Stimulated activated CD4-positive, alpha-beta T cell treated with anti-CD3 and anti-CD28 coated beads, Interleukin-1b, Interleukin-23, amount 100 ng/mL, for 48 hours (primary cell): ENCODE data around the gene HES5.
A peak's percentile ranks its signal among the peaks of the same experiment; 100 is the strongest.

Source experiments
- DNase-seq: peaks from one replicate; pipeline ENCODE4 v3.0.0-alpha.2; 2020

HES5 gene

GRCh38 chr1:2530513-2531361, 674 bp upstream of the HES5 start:
- no peak for DNase-seq

DNA sequence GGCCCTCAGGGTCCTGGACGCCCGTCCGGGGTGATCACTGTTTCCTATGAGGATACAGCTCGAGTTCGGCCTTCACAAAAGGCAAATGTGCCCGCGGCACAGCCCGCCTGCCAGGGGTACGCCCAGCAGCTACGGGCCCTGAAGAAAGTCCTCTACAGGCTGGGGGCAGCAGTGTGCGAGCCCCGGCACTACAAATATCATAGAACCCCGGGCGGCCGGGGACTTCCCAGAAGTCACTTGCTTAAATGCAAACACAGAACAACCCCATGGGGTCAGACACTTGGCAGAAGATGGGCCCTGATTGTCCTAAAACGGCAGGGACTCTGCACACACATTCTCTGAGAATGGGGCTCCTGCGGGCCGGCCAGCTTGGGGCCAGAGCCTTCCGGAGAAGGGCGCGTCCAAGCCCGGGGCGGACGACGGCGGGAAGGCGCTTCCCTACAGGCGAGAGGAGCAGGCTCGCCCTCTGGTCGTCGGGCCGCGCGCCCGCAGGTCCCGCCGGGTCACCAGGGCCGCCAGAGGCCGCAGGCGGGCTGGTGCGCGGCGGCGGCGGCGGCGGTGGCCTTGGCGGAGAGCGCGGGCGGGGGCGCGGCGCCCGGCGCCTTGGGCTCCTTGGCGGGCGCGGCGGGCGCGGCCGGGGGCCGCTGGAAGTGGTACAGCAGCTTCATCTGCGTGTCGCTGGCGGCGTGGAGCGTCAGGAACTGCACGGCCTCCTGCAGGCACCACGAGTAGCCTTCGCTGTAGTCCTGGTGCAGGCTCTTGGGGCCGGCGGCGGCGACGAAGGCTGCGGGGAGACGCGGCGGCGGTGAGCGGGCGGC, 888 bp downstream of the HES5 start:
- DNase-seq, result no peak

DNA sequence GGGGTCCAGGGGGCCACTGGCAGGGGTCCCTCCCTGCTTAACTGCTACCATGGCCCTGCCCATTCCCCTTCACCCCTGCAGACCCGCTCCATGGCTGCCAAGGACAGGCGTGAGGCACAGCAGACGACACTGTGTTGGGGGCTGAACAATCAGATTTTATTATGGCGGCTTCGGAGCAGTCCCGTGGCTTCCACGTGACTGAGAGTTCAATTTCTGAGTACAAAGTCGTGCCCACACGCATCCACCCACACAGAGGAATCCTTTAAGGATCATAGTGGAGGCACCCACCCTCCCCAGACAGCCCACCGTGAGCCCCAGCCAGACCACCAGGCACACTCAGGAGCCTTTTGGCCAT, 1.5 kb downstream of the HES5 start:
- no peak for DNase-seq

DNA sequence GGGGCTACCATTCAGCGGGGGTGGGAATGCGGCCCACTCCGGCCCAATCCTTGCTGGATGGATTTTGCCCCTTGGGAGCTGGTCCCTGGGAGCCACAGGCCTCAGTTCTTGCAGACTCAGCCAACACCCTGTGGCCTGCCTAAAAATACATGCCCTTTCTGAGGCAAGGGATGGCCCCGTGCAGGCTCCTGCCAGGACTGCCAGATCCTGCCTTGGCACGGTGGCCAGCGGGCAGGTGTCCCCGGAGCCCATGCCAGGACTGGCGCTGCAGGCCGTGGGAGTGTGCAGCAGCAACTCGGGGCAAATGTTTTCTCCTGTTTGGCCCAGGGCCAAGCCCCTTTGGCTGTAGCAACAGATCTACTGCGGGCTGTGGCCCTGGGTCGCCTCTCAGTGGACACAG, 2.0 kb downstream of the HES5 start:
- no peak for DNase-seq

- DNase-seq, result no peak
Observed at GRCh38 chr1:2527556-2527860, 2.6 kb downstream of the HES5 start.

- peak; percentile 79 for DNase-seq
Observed at GRCh38 chr1:2526824-2527555, 3.1 kb downstream of the HES5 start.

DNA sequence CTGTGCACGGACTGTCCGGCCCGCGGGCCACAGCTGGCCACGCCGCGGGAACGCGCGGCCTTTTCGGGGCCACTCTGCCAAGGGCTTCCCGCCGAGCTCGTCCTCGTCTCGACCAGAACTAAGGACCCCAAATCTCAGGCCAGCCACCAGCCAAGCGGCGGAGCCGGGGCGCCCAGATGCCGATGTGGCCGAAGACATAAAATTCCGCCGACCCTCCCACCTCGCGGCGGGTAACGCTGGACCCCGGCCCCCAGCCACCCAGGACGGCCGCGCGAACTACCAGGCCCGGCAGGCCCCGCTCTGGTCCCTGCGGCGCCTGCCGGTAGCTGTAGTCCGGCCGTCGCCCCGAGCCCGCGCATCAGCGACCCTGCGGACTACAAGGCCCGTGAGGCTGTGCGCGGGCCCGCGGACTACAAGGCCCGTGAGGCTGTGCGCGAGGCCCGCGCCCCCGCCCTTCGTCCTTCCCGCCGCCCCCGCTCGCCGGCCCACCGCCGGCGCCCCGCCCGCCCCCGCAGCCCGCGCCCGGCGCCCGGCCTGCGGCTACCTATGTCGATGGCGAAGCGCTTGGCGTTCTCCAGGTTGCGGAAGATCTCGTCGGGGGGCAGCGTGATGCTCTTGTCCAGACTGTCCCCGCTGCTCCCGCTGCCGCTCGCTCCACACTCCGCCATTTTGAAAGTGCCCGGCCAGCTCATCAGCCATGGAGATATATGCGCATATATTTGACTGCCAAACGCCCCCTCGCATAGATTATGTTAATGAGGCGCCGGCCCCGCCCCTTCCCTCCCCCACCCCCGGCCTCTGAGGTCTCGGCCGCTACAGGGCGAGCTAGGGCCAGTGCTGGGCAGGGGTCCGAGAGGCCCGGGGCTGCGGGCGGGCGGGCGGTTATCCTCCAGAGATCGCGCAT, 3.9 kb downstream of the HES5 start, which contains the start of gene PANK4:
Gene PANK4 (minus strand): TSS at position 677 of the 904 bp plus-strand sequence. CDS start 9 bp downstream, at position 668.
- peak; percentile 90 for DNase-seq

DNA sequence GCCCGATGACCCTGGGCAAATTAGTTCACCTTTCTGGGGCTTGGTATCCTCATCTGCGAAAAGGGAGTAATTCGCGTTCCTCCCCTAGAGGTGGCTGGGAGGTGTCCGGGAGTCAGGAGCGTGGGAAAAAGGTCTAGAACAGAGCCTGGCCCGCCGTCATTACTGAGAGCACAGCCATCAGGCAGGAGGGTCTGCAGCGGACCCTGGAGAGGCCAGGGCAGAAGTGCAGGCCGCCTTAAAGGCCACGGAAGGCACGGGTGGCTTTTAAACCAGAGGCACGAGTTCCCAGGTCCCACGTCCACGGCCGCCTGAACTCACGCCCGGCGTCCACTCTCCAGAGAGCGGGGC, 4.5 kb downstream of the HES5 start:
- no peak for DNase-seq

DNA sequence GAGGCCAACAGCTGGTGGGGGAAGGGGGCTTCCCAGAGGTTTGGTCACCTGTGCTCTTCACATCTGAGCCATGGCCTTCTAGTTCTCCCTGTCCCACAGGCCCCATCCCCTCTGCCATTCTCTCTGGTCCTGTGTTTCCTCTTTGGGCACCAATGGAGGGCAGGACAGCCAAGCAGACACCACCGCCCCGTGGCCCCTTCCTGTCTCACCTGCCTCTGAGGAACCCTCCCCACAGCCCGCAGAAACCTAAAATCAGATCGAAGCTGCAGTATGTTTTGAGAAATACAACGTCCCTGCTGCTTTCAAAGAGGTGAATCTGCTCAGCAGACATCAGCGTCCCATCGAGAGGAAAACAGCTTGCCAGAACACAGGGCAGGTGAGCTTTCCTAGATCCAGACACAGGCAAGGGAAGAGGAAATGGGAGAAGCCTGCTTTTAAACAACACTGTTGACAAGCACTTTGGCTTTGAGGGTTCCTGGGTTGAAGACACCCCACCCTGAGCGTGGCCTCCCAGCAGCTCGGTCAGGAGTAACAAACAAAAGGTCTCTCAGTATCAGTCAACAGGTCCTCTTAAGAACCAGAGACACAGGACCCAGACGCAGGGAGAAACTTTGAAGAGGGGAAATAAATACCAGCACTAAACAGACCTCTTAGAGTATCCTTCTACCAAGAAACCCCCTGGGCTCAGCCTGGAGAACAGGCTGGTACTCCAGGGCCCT, 6.0 kb downstream of the HES5 start:
- no peak for DNase-seq

- no peak for DNase-seq
Observed at GRCh38 chr1:2523191-2523890, 6.7 kb downstream of the HES5 start.

DNA sequence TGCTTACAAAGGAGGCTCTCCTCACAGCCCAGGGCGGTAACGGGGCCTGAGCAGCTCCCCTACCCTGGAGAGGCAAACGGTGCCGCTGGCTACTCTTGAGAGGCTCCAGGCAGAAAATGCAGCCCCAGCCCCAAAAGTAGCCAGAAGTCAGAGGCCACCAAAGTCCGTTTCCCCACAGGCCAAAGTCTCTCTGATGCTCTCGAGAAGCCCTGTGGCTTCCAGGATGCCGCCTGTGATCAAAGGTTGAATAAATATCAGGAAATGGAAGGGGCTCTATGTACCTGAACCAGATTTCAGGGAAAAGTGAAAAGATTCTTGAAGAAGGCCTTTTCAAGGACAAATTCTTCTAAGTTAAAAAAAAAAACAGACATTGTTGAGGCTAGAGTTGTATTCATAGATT, 7.8 kb downstream of the HES5 start:
- no peak for DNase-seq

- no peak for DNase-seq
Observed at GRCh38 chr1:2520806-2521205, 9.3 kb downstream of the HES5 start.

- DNase-seq, result no peak
Observed at GRCh38 chr1:2520206-2520605, 9.9 kb downstream of the HES5 start.

DNA sequence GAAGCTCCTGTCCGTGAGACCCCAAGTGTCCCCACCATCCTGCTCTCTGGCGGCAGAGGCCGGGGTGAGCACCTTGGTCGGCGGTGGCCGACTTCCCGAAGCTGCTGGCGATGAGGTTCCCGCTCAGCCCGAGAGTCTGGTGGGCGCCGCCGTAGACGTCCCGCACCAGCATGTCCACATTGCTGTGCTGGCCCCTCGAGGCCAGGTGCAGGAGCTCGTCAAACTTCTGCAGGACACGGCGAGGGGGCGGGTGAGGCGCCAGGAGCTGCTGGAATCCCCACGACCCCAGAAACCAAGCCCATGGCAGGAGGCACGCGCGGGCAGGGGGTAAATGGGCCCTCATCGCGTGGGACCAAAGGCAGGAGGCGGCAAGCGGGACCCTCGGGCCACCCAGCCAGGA, 10.3 kb downstream of the HES5 start:
- DNase-seq, result no peak

- DNase-seq, result no peak
Observed at GRCh38 chr1:2519029-2519685, 10.9 kb downstream of the HES5 start.

DNA sequence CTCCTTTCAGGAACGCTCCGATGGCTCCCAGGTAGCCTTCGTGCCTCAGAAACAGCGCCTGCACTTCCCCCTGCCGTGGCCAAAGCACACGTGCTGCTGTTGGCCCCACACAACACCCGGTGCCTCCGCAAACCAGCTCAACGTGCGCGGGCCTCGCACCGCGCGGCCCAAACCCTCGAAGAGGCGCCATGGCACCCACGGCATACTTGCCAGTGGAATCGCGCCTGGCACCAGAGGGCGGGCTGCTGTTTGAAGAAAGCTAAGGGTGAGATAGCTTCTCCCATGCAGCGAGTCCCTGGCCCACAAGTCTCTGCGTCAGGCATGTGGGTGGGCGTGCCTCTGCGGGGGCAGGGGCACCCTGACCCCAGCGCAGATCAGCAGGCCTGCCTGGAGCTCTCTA, 11.5 kb downstream of the HES5 start:
- no peak for DNase-seq

- no peak for DNase-seq
Observed at GRCh38 chr1:2517966-2518365, 12.1 kb downstream of the HES5 start.

- DNase-seq, result no peak
Observed at GRCh38 chr1:2516946-2517345, 13.1 kb downstream of the HES5 start.

GRCh38 chr1:2516124-2516523, 13.9 kb downstream of the HES5 start:
- DNase-seq, result no peak

- DNase-seq, result no peak
Observed at GRCh38 chr1:2515763-2516080, 14.3 kb downstream of the HES5 start.
